Osteoblast (primary cell): ENCODE measurements around the gene ATP11A. TPM values are rescaled to one million over a fixed set of nuclear protein-coding genes. Genes with fewer than 3 reads are reported as not detected.

Experiments used
- DNase-seq: peaks from one replicate; pipeline ENCODE4 v3.0.0; 2011; ENCODE audit warnings: low spot score, mixed read lengths; ENCODE audit not compliant: insufficient read length; ENCODE audit errors: missing footprints
- H2AFZ ChIP-seq: 2 replicates; pipeline ENCODE4 v1.6.0; 2011; ENCODE audit warnings: mild to moderate bottlenecking, low read length
- H3K27ac ChIP-seq: 2 replicates; pipeline ENCODE4 v1.5.1; 2011; ENCODE audit warnings: mild to moderate bottlenecking, low read depth, low read length, moderate library complexity
- H3K27me3 ChIP-seq: 2 replicates; pipeline ENCODE4 v1.6.0; 2012; ENCODE audit warnings: mild to moderate bottlenecking, control low read depth, inconsistent platforms, low read length, moderate library complexity; ENCODE audit not compliant: insufficient read depth
- H3K36me3 ChIP-seq: 2 replicates; pipeline ENCODE4 v1.5.1; 2011; ENCODE audit warnings: mild to moderate bottlenecking, low read length, control low read depth, moderate library complexity; ENCODE audit not compliant: insufficient read depth
- H3K4me1 ChIP-seq: 2 replicates; pipeline ENCODE4 v1.5.1; 2011; ENCODE audit warnings: mild to moderate bottlenecking, low read length, control low read depth, moderate library complexity; ENCODE audit not compliant: insufficient read depth
- H3K4me2 ChIP-seq: 2 replicates; pipeline ENCODE4 v1.6.0; 2011; ENCODE audit warnings: mild to moderate bottlenecking, low read length; ENCODE audit not compliant: insufficient read depth
- H3K4me3 ChIP-seq: fragments of 200-600 bp; sonication (generic); 3 replicates; pipeline ENCODE4 v1.5.1; 2012; ENCODE audit warnings: mild to moderate bottlenecking, low read length, inconsistent platforms; ENCODE audit not compliant: insufficient read depth
- H3K79me2 ChIP-seq: 2 replicates; pipeline ENCODE4 v1.6.0; 2012; ENCODE audit warnings: mild to moderate bottlenecking, low read length, control low read depth, inconsistent platforms; ENCODE audit not compliant: insufficient read depth
- H3K9me3 ChIP-seq: 2 replicates; pipeline ENCODE4 v1.5.1; 2011; ENCODE audit warnings: low read depth, low read length, control low read depth
- H4K20me1 ChIP-seq: 2 replicates; pipeline ENCODE4 v1.6.0; 2012; ENCODE audit warnings: mild to moderate bottlenecking, low read length, control low read depth; ENCODE audit not compliant: insufficient read depth
- total RNA-seq: library from RNA; depleted of rRNA; stranded (reverse); fragments of >200 nt; gene quantifications from 2 replicates; pipeline ENCODE4 v1.2.3, GENCODE V29; 2012
- TF ChIP-seq, protein P1 (sequence below): IDR thresholded peaks from 2 replicates; pipeline ENCODE4 v1.5.1; 2011; ENCODE audit warnings: mild to moderate bottlenecking, low read depth, low read length, moderate library complexity; ENCODE audit errors: extremely low read depth

ATP11A gene
- total RNA-seq, 1 donor, result 7.6 TPM

DNA sequence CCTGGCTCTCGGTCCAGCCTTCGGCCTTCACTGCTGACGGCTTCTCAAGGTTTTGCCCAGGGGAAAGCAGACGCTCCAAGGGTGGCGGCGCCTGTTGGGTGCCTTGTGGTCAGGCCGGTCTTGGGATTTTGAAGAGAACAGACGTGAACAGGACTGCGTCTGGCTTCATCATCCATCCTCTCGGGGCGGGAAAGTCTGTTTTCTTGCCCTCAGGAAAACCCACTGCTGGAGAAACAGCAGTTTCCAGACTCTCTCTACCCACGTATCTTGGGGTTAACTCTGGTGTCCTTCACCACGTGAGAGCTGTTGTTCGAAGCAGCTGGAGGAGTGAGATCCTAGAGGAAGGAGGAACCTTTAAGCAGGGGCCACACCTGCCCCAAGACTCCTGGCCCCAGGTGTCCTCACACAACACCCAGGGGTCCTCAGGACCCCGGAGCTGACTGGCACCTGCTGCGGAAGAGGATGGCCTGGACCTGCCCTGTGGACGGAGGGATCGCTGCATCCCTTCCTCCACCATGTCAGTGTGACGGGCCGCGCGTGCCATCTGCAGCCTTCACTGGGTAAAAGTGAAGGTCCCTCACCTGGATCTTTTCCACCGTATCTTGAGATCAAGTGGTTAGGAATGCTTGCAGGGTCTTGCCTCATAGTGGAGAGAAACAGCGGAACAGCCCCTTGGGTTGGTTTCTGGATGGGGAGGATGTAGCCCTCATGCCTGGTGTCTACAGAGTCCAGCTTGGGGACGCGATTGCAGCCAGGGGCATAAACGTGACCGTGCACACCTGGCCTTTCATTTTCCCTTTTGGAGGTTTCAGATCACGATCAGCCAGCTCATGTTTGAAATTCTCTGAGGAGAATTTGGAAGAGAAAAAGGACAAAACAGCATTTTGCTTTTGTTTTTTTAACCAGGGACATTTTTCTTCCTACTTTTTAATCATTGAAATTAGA is 209.7 kb downstream of the ATP11A start:
- TF ChIP-seq, protein P1, sequence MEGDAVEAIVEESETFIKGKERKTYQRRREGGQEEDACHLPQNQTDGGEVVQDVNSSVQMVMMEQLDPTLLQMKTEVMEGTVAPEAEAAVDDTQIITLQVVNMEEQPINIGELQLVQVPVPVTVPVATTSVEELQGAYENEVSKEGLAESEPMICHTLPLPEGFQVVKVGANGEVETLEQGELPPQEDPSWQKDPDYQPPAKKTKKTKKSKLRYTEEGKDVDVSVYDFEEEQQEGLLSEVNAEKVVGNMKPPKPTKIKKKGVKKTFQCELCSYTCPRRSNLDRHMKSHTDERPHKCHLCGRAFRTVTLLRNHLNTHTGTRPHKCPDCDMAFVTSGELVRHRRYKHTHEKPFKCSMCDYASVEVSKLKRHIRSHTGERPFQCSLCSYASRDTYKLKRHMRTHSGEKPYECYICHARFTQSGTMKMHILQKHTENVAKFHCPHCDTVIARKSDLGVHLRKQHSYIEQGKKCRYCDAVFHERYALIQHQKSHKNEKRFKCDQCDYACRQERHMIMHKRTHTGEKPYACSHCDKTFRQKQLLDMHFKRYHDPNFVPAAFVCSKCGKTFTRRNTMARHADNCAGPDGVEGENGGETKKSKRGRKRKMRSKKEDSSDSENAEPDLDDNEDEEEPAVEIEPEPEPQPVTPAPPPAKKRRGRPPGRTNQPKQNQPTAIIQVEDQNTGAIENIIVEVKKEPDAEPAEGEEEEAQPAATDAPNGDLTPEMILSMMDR, result no peak
- Histone ChIP-seq H3K4me2 (no peak overlapping the region), H4K20me1 (no peaks in the 10 kb centered on the region), H3K27me3 (peaks cover 60% of the 10 kb centered on the region), H3K79me2 (no peaks in the 10 kb centered on the region), H3K9me3 (no peaks in the 10 kb centered on the region), H3K4me1 (no peaks in the 10 kb centered on the region), H3K36me3 (no peaks in the 10 kb centered on the region), H3K4me3 (no peak overlapping the region), H3K27ac (no peak overlapping the region), H2AFZ (no peak overlapping the region)
- DNase-seq, result peak; percentile 86

DNA sequence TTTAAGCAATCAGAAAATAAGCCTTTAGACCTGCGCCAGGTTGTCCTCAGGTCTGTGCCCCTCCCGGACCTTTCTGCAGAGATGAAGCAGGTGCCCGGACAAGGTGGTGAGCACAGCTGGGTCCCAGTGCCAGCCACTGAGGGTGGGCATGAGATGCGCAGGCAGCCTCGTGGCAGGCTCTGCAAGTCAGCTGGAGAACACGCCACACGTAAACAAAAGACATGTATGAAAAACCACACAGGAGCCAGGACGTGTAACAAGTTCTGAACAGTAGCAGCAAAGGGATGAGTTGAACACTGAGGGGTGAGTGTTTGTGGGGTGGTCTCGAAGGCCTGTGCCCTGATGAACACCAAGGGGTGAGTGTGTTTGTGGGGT is 210.4 kb downstream of the ATP11A start:
- Histone ChIP-seq H3K4me3 (no peak overlapping the region), H3K4me1 (no peaks in the 10 kb centered on the region), H3K27ac (no peak overlapping the region), H3K9me3 (peaks cover 4% of the 10 kb centered on the region), H3K27me3 (peaks cover 53% of the 10 kb centered on the region), H3K36me3 (no peaks in the 10 kb centered on the region), H4K20me1 (no peaks in the 10 kb centered on the region), H3K79me2 (no peaks in the 10 kb centered on the region), H2AFZ (no peak overlapping the region), H3K4me2 (no peak overlapping the region)
- TF ChIP-seq, protein P1, result no peak
- DNase-seq, result peak; percentile 42

GRCh38 chr13:112900691-112901091 is 210.9 kb downstream of the ATP11A start:
- H3K27me3 ChIP-seq, result peaks cover 48% of the 10 kb centered on the region

GRCh38 chr13:112902101-112902651 is 212.3 kb downstream of the ATP11A start:
- no peaks in the 10 kb centered on the region for H4K20me1 ChIP-seq
- TF ChIP-seq, protein P1, result no peak

More at GRCh38 chr13:112900691-112901091, 210.9 kb downstream of the ATP11A start:
- peak; percentile 43 for DNase-seq
- Histone ChIP-seq H3K4me3 (no peak overlapping the region), H3K79me2 (no peaks in the 10 kb centered on the region), H3K4me2 (no peak overlapping the region), H4K20me1 (no peaks in the 10 kb centered on the region), H2AFZ (no peak overlapping the region), H3K4me1 (no peaks in the 10 kb centered on the region), H3K36me3 (no peaks in the 10 kb centered on the region), H3K27ac (no peak overlapping the region), H3K9me3 (peaks cover 5% of the 10 kb centered on the region)
- TF ChIP-seq, protein P1, result no peak

More at GRCh38 chr13:112902101-112902651, 212.3 kb downstream of the ATP11A start:
- peaks cover 5% of the 10 kb centered on the region for H3K9me3 ChIP-seq
- no peak overlapping the region for H2AFZ ChIP-seq
- H3K4me3 ChIP-seq, result no peak overlapping the region
- peaks cover 44% of the 10 kb centered on the region for H3K27me3 ChIP-seq
- no peak overlapping the region for H3K27ac ChIP-seq
- no peaks in the 10 kb centered on the region for H3K4me1 ChIP-seq
- H3K36me3 ChIP-seq, result no peaks in the 10 kb centered on the region
- peak; percentile 94 for DNase-seq
- H3K79me2 ChIP-seq, result no peaks in the 10 kb centered on the region
- peak overlapping the region; percentile 39 for H3K4me2 ChIP-seq
